IPS-18a (cell line): ENCODE measurements around the gene GP1BB.

Experiments
- H3K27ac ChIP-seq: one replicate; pipeline ENCODE4 v1.5.1; 2013; ENCODE audit warnings: low read length
- H3K27me3 ChIP-seq: one replicate; pipeline ENCODE4 v1.6.1; 2013; ENCODE audit warnings: mild to moderate bottlenecking, low read length; ENCODE audit not compliant: control insufficient read depth, insufficient read depth
- H3K36me3 ChIP-seq: one replicate; pipeline ENCODE4 v1.6.1; 2013; ENCODE audit warnings: low read depth, low read length; ENCODE audit not compliant: control insufficient read depth
- H3K4me1 ChIP-seq: one replicate; pipeline ENCODE4 v1.6.1; 2013; ENCODE audit warnings: low read depth, low read length; ENCODE audit not compliant: control insufficient read depth
- H3K4me3 ChIP-seq: one replicate; pipeline ENCODE4 v1.5.1; 2013; ENCODE audit warnings: low read length
- H3K9ac ChIP-seq: one replicate; pipeline ENCODE4 v1.6.1; 2013; ENCODE audit warnings: mild to moderate bottlenecking, low read length, moderate library complexity
- H3K9me3 ChIP-seq: one replicate; pipeline ENCODE4 v1.6.1; 2013; ENCODE audit warnings: low read depth, low read length; ENCODE audit not compliant: control insufficient read depth

Gene GP1BB

GRCh38 chr22:19709063-19709769 lies 14.1 kb upstream of the GP1BB start:
- H3K9me3 ChIP-seq, result no peaks in the 10 kb centered on the region
- peaks cover 15% of the 10 kb centered on the region for H3K4me1 ChIP-seq
- no peak overlapping the region for H3K27ac ChIP-seq
- H3K27me3 ChIP-seq, result peaks cover 30% of the 10 kb centered on the region
- H3K4me3 ChIP-seq, result no peak overlapping the region
- no peaks in the 10 kb centered on the region for H3K36me3 ChIP-seq
- H3K9ac ChIP-seq, result no peak overlapping the region

GRCh38 chr22:19710020-19710768 lies 13.1 kb upstream of the GP1BB start:
- no peak overlapping the region for H3K4me3 ChIP-seq
- H3K9me3 ChIP-seq, result no peaks in the 10 kb centered on the region
- peaks cover 5% of the 10 kb centered on the region for H3K4me1 ChIP-seq
- no peak overlapping the region for H3K27ac ChIP-seq
- peaks cover 29% of the 10 kb centered on the region for H3K27me3 ChIP-seq
- no peaks in the 10 kb centered on the region for H3K36me3 ChIP-seq
- no peak overlapping the region for H3K9ac ChIP-seq

- Histone ChIP-seq H3K27me3 (peaks cover 34% of the 10 kb centered on the region), H3K27ac (no peak overlapping the region), H3K4me3 (no peak overlapping the region), H3K4me1 (peaks cover 2% of the 10 kb centered on the region), H3K9ac (no peak overlapping the region), H3K9me3 (no peaks in the 10 kb centered on the region), H3K36me3 (no peaks in the 10 kb centered on the region)
Measured at GRCh38 chr22:19710769-19711106, 12.6 kb upstream of the GP1BB start.

GRCh38 chr22:19713245-19713644 lies 10.1 kb upstream of the GP1BB start:
- H3K9ac ChIP-seq, result no peak overlapping the region
- H3K27me3 ChIP-seq, result peaks cover 56% of the 10 kb centered on the region

GRCh38 chr22:19713650-19714311 lies 9.6 kb upstream of the GP1BB start:
- peak overlapping the region; percentile 40 for H3K4me3 ChIP-seq
- no peak overlapping the region for H3K27ac ChIP-seq
- H3K9me3 ChIP-seq, result no peaks in the 10 kb centered on the region
- peaks cover 62% of the 10 kb centered on the region for H3K27me3 ChIP-seq
- no peaks in the 10 kb centered on the region for H3K4me1 ChIP-seq
- no peaks in the 10 kb centered on the region for H3K36me3 ChIP-seq
- H3K9ac ChIP-seq, result no peak overlapping the region

More at GRCh38 chr22:19713245-19713644, 10.1 kb upstream of the GP1BB start:
- Histone ChIP-seq H3K27ac (no peak overlapping the region), H3K4me1 (no peaks in the 10 kb centered on the region), H3K9me3 (no peaks in the 10 kb centered on the region), H3K36me3 (no peaks in the 10 kb centered on the region), H3K4me3 (no peak overlapping the region)

GRCh38 chr22:19714312-19715187 lies 8.8 kb upstream of the GP1BB start, which contains the start of gene SEPTIN5:
TSS of gene SEPTIN5 (plus strand) at chr22:19714503. CDS start at chr22:19714589, 86 bp downstream.
- H3K9ac ChIP-seq, result no peak within 1 kb of the TSS
- peaks cover 69% of the 10 kb centered on the region for H3K27me3 ChIP-seq
- no peaks in the 10 kb centered on the region for H3K4me1 ChIP-seq
- H3K9me3 ChIP-seq, result no peaks in the 10 kb centered on the region
- H3K4me3 ChIP-seq, result peak within 1 kb of the TSS; percentile 40
- no peaks in the 10 kb centered on the region for H3K36me3 ChIP-seq
- H3K27ac ChIP-seq, result no peak within 1 kb of the TSS

GRCh38 chr22:19715188-19715930 lies 8.0 kb upstream of the GP1BB start:
- H3K9me3 ChIP-seq, result no peaks in the 10 kb centered on the region
- no peaks in the 10 kb centered on the region for H3K36me3 ChIP-seq
- H3K27ac ChIP-seq, result no peak overlapping the region
- no peak overlapping the region for H3K9ac ChIP-seq
- H3K4me3 ChIP-seq, result peak overlapping the region; percentile 27
- no peaks in the 10 kb centered on the region for H3K4me1 ChIP-seq
- H3K27me3 ChIP-seq, result peaks cover 77% of the 10 kb centered on the region

GRCh38 chr22:19716041-19716828 lies 7.1 kb upstream of the GP1BB start:
- no peak overlapping the region for H3K27ac ChIP-seq
- no peaks in the 10 kb centered on the region for H3K9me3 ChIP-seq
- H3K27me3 ChIP-seq, result peaks cover 86% of the 10 kb centered on the region
- H3K4me1 ChIP-seq, result peaks cover under 1% of the 10 kb centered on the region
- H3K36me3 ChIP-seq, result no peaks in the 10 kb centered on the region
- no peak overlapping the region for H3K9ac ChIP-seq
- no peak overlapping the region for H3K4me3 ChIP-seq

- H3K4me3 ChIP-seq, result no peak overlapping the region
- H3K27me3 ChIP-seq, result peaks cover 91% of the 10 kb centered on the region
Measured at GRCh38 chr22:19716829-19717105, 6.6 kb upstream of the GP1BB start.

GRCh38 chr22:19717181-19717580 lies 6.2 kb upstream of the GP1BB start:
- Histone ChIP-seq H3K9me3 (no peaks in the 10 kb centered on the region), H3K4me3 (no peak overlapping the region), H3K36me3 (no peaks in the 10 kb centered on the region), H3K9ac (no peak overlapping the region), H3K27ac (no peak overlapping the region), H3K4me1 (peaks cover 5% of the 10 kb centered on the region), H3K27me3 (peaks cover 91% of the 10 kb centered on the region)

More at GRCh38 chr22:19716829-19717105, 6.6 kb upstream of the GP1BB start:
- H3K27ac ChIP-seq, result no peak overlapping the region
- no peak overlapping the region for H3K9ac ChIP-seq
- H3K4me1 ChIP-seq, result peaks cover 5% of the 10 kb centered on the region
- no peaks in the 10 kb centered on the region for H3K9me3 ChIP-seq
- H3K36me3 ChIP-seq, result no peaks in the 10 kb centered on the region
